GDM1 (cell line): ENCODE measurements around the gene TAF1C.
"Not testable (repeated sequence)": the region's sequence is repeated elsewhere in the genome, so short reads cannot be mapped to it uniquely, and the experiment has no call there.

Source experiments
- DNase-seq: peaks from one replicate; lab custom pipeline; 2025; lab: John Stamatoyannopoulos, UW

The TAF1C gene

DNA sequence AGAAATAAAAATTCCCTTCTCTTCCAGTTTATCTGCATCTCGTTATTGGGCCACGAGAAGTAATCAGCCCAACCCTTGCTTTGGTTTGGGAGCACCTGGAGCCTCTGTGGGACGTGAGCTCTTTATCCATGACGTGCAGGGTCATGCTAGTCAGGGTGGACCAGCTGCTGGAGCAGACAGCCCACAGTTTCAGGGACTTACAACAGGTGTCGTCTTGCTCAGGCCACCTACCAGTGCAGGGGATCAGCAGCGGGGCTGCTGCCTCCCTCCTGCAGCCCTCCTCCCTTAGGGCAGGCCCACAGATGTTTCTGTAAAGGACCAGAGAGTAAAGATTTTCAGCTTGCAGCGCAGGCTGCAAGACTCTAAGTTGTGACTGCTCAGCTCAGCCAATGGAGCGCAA lies 21.0 kb upstream of the TAF1C start:
- DNase-seq: no peak

DNA sequence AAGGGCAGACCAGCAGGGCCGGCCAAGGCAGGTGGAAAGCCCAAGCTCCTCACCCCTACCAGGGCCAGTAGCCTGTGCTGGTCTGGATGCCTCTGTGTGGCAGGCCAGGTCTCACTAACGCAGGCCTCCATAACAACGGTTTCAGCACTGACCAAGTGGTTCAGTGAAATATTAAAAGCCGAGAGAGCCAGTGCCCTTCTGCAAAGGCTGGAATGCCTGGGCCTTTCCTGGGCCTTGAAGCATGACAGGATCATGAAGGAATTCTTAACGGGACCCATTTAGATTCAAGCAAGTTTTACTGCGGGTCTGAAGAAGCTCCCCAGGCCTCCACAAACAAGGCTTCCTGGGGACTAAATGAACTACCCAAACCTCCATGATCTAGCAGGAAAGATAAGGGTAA lies 20.4 kb upstream of the TAF1C start:
- no peak for DNase-seq

DNA sequence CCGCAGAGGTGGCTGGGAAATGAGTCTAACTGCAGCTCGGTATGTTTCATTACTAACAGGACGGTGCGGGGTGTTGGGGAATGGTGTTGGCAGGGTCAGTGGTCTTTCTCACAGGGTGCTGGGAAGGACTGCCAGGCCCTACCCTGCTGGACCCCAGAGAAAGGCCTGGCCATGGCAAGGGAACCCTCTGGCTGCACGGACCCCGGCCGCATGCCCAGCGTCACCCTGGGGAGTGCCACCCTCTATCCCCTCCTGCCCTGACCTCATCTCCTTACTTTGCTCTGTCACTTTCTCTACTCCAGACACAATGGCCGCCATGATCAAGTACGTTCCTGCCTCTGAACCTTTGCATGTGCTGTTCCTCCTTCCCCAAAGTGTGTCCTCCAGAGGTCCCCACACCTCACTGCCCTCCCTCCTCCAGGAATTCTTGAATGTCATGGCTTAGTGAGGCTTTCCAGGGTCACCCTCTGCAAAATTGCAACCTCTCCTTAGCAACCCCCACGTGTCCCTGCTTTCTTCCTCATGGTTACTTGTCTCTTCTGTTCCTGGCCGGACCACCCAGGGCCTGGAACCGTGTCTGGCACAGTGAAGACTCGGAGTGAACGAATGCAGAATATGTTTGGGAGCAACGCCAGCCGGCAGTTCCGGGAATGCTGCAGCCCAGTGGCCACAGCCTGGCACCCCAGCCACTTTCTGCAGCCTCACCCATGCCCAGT lies 19.3 kb upstream of the TAF1C start:
- no peak for DNase-seq

DNA sequence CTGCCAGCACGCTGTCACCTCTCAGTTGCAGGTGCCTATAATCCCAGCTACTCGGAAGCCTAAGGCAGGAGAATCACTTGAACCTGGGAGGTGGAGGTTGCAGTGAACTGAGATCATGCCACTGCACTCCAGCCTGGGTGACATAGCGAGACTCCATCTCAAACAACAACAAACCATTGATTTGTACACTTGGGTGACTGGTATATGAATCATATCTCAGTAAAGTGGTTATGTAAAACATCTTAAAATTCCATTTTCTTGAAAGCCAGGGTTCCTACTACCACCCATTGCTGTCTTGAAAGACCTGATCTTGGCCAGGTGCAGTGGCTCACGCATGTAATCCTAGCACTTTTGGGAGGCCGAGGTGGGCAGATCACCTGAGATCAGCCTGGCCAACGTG lies 18.3 kb upstream of the TAF1C start:
- not testable (repeated sequence) for DNase-seq

DNA sequence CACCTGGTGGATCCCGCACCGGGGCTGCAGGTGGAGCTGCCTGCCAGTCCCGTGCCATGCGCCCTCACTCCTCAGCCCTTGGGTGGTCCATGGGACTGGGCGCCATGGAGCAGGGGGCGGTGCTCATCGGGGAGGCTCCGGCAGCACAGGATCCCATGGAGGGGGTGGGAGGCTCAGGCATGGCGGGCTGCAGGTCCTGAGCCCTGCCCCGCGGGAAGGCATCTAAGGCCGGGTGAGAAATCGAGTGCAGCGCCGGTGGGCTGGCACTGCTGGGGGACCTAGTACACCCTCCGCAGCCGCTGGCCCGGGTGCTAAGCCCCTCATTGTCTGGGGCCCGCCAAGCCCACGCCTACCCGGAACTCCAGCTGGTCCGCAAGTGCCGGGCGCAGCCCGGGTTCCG lies 17.7 kb upstream of the TAF1C start:
- not testable (repeated sequence) for DNase-seq

DNA sequence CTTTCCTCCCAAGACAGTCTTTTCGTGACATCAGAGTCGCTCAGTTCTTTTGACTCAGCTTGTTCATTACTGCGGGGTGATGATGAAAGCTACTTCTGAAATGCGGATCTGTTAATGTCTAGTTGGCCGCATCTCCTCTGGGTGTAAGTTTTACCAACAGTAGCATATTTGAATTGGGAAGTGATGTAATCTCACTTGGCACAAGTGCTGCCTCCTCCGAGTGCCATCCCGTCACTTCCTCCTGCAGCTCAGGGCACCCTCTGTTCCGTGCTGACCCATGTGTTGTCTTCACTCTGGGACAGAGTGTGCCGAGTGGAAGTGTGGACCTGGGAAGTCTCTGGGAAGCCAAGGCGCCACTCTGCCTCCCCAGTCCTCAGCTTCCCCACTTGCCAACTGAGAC lies 13.0 kb upstream of the TAF1C start:
- no peak for DNase-seq

DNA sequence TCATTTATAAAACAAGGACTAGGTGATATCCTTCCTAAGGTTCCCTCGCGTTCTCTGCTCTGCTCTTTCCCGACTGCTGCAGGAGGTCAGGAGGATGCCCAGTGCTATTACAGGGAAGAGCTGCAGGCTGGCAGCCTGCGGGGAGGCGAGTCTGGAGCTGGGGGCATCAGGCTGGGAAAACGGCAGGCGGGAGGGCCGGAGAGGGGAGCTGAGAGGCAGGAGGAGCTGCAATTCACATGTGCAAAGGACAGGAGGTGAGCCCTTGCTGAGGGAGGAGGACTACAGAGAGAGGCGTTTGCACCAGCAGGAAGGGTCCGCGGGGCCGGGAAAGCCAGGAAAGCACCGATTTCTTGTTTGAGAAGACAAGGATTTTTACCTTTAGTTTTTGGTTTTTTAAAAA lies 12.2 kb upstream of the TAF1C start:
- DNase-seq: no peak

DNA sequence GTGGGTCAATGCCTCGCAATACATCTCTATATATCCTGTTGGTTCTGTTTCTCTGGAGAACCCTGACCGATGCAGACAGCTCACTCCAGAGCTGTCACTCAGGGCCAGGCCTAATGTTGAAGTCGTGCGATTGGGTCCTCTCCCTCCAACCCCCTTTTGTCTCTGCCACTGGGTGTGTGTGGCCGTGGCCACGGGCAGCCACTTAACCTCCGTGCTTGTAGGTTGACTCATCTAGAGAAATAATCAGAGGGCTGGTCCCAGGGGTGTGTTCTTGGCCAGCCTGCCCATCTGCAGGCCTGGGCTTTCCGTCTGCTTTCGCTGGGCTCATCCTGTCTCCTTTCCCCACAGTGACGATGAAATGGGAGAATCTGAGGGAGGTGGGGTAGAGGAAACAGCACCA lies 11.5 kb upstream of the TAF1C start:
- DNase-seq: no peak

DNA sequence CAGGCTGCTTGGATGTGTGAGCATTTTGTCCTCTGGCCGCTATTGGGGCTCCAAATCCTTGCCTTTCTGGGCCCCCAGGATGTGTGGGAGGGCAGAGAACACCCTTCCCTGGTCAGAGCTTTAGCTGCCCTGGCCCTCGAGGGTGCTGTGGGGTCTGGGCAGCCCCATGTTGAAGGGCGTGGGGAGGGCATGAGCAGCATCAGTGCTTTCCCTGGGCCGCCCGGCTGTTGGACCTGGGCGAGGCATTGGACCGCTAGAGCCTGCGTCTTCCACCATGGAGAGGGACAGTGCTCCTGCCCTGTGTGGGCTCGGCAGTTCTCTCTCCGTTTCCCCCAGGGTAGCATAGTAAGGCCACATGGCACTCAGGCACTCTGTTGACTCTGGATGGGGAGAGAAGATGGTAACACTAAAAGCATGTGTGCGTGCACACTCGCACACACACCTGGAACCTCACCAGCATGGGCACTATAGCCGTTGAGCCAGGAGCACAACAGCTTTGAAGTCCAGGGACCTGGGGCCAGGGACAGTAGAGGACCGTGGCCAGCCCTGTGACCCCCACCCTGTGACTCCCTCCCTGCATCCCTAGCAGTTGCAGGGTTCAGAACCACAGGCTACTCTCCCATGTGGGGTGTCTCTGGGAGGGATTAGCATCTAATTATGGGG lies 10.7 kb upstream of the TAF1C start:
- no peak for DNase-seq

DNA sequence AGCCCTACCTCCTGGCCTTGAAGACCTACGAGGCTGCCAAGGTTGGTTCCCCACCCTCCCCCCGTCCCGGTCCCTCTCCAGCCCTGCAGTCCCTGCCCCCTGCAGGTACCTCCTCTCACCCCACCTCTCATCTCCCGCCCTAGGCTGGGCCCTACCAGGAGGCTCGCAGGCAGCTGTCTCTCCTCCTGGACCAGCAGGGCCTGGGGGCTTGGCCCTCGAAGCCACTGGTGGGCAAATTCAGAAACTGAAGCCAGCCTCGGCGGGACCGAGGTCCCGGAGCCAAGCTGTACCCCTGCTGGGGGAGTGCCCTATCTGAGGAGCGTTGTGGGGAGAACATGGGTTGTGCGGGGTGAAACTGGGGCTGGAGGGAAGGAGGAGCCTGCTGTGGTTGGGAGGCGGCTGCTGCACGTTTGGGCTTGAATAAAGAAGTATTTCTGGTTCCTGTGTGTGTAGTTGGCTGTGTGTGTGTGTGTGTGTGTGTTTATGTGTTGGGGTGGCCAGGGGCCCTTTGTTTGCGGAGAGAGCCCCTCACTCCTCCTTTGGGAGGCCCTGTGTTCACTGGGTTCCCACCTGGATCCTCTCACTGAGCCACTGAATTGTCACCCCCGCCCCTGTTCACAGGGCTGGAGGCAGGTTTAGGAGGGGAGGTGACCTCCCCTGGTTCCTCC lies 10.0 kb upstream of the TAF1C start:
- no peak for DNase-seq

DNA sequence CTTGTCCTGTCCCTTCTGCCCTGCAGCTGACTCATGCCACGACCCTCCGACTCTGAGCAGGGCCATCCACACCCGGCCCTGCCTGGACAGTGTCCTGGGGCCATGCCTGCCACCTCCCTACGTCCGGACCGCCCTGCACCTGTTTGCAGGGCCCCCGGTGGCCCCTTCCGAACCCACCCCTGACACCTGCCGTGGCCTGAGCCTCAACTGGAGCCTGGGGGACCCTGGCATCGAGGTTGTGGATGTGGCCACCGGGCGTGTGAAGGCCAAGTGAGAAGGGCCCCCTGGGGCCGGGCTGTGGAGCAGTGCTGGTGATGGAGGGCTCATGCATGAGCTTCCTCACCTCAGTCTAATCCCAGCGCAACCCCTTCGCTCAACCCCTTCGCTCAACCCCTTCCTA lies 9.2 kb upstream of the TAF1C start:
- no peak for DNase-seq

DNA sequence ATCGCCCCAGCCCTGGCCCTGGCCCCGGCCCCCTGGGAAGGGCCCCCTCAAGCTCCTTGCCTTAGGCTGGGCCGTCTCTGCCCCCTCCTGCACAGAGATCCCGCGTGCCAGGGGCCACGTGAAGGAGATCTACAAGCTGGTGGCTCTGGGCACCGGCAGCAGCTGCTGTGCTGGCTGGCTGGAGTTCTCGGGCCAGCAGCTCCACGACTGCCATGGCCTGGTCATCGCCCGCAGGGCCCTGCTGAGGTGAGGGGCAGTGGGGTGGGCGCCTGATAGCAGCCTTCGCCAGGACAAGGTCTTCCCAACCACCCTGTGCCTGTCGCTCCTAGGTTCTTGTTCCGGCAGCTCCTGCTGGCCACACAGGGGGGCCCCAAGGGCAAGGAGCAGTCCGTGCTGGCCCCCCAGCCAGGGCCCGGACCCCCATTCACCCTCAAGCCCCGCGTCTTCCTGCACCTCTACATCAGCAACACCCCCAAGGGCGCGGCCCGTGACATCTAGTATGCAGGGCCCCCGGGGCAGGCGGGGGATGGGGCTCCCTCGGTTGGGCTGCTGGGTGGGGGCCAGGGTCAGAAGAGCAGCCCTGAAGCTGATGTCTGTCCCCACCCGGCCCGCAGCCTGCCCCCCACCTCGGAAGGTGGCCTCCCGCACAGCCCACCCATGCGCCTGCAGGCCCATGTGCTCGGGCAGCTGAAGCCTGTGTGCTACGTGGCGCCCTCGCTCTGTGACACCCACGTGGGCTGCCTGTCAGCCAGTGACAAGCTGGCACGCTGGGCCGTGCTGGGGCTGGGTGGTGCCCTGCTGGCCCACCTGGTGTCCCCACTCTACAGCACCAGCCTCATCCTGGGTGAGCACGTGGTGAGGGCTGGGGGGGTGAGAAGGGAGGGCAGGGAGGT lies 8.6 kb upstream of the TAF1C start:
- DNase-seq: no peak

DNA sequence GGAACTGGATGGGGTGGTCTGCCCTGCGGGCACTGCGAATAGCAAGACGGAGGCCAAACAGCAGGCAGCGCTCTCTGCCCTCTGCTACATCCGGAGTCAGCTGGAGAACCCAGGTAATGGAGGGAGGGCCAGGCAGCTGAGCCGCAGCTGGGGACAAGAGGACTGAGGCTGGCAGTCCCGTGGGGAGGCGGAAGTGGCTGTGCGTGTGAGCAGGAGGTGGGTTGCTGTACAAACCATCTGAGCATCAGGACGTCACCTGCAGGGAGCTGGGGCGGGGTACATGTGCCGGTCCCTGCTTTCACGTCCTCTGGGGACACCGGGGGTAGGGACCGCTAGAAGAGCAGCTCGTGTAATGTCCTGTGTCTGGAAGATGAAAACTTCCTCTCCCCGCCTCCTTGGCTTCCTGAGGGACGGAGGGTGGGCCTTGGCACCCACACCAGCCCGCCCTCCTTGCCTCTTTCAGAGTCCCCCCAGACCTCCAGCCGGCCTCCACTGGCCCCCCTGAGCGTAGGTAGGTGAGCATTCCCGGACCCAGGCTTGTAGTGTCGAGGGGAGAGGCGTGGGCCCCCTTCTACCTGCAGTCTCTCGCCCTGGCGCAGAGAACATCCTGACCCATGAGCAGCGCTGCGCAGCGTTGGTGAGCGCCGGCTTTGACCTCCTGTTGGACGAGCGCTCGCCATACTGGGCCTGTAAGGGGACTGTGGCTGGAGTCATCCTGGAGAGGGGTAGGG lies 7.8 kb upstream of the TAF1C start:
- DNase-seq: no peak

DNA sequence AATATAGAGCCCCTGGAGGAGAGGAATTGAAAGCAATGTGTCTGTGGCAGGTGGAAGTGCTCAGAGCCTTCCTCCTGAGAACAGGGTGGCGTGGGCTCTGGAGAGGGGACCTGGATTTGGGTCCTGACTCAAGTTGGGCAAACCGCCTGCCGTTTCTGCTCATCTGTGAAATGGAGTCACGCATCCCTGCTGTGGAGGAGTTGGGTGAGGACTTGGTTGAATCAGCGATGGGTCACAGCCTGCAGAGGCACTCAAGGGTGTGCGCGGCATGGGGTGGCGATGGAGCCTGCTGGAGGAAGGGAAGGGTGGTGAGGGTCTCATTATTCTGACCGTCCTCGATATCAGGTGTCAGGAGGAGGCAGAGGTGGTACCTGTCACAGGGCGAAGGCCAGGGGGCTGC lies 7.2 kb upstream of the TAF1C start:
- no peak for DNase-seq

DNA sequence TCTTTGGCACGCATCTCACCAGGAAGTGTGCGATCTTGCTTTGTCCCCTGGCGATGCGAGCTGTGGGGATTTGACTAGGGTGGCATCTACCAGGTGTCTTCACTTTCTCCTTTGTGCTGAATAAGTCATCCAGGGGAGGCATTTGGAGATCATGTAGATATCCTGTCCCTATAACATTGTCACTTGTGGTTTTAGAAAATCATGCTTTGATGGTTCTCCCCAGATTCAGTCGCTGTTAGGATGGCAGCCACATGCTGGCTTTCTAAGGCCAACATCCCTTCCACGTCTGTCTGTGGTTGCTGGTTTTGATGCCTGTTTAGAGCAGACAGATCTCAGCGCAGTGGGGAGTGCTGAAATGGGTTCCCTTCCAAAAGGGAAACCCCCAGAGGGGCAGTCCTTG lies 6.6 kb upstream of the TAF1C start:
- DNase-seq: no peak

DNA sequence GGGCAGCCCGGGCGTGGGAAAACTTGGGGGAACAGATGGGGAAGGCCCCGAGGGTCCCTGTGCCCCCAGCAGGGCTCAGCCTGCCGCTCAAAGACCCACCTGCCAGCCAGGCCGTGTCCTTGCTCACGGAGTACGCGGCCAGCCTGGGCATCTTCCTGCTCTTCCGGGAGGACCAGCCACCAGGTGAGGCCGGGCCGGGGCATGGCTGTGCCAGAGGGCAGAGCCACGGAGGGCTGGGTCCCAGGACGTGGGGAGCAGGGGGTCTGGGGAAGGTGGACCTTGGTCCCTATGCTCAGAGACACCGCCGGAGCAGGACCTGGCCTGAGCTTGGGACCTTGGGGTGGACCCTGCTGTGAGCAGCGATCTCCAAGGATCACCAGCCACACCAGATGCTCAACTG lies 4.6 kb upstream of the TAF1C start:
- DNase-seq: no peak

DNA sequence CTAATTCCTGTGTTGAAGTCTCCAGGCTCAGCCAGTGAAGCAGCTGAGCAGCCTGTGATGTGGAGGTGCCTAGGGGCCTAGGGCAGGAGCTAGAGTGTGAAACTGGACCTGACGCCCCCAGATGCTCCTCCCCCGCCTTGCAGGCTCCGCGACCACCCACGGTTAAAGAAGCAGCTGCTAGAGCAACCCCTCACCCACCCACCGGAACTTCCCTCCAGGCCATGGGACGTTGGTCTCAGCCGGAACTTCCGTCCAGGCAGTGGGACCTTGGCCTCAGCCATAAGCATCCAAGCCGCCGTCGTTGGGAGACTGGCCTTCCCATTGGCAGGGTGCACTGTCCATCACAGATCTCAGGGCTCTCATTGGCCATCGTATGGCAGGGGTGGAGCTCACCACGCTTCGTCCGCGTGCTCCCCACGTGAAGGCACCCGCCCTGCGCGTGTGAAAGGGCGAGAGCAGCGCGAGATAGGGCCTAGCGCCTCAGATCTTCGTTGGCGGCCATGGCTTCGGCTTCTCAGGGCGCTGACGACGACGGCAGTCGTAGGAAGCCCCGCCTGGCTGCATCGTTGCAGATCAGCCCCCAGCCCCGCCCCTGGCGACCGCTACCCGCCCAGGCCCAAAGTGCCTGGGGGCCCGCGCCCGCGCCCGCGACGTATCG lies 4.0 kb upstream of the TAF1C start, which contains the start of gene ADAD2:
TSS of gene ADAD2 (plus strand) at position 427 of the 658 bp plus-strand sequence. CDS start at position 501, 74 bp downstream.
- no peak for DNase-seq

DNA sequence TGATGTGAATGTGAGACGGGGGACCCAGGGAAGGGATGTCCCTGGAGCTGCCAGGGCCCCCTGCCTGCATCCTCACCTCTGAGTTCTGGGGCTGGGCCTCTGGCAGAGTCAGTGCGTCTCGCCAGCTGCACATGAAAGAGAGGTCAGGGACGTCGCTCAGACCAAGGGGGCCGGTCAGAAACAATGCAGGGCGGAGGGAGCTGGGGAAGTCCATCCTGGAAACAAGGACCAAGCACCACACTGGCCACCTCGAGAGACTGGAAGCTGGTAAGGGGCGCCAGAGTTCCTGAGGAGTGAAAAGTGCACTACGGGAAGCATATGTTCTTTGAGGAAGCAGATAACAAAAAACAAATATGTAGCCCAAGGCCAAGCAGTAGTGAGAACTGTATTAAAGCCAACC lies 2.1 kb downstream of the TAF1C start:
- no peak for DNase-seq

DNA sequence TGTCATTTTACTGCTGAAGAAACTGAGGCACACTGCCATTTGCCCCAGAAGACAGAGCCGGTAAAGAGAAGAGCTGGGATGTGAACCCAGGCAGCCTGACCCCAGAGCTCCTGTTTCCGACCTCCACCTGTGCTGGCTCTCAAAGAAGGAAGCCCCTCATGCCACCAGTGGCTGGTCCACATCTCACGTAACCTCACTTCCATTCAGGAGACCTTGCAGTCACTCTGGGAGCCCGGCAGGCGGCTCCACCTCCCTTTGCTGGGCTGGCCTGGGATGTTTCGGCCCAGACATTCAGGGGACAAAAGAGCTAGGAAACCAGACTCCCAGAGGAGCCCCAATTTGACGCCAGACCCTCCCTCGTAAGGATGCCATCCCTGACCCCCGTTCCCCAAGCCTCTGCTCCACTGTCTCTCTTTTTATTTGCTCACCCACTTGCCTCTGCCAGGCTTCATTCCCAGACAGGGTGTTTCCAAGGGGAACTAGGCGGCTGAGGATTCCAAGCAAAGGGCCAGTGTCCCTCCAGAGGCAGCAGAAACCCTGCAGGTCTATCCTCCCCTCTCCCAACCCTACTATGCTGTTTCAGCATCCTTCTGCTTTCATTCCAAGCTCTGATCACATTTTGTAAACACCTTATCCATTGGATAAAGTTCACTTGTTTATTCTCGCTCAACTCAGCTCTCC lies 2.8 kb downstream of the TAF1C start:
- no peak for DNase-seq

DNA sequence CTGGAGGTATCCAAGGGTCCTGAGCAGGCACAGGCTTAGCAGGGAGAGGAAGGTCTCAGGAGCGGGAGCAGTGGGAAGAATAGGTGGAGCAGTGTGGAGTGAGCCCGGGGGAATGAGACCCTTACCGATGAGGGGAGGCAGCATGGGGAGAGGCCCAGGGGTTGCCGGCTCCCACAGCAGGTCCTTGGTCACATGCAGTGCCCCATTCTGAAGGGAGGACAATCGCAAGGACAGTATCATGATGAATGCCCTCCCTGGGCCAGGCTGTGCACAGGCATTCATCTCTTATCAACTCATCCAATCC lies 3.3 kb downstream of the TAF1C start:
- DNase-seq: no peak
